HepG2 (cell line): ENCODE results near the gene CUEDC2. TPM values are rescaled to one million over a fixed set of nuclear protein-coding genes. Genes with fewer than 3 reads are reported as not detected.

Experiments
- ARID5B ChIP-seq: IDR thresholded peaks from 2 replicates; pipeline ENCODE4 v1.4.0; 2020; ENCODE audit warnings: mild to moderate bottlenecking, missing genetic modification reagents
- CCDC6 ChIP-seq: sonication (generic); formaldehyde crosslinking; IDR thresholded peaks from 2 replicates; pipeline ENCODE4 v1.8.1; 2022; ENCODE audit warnings: mild to moderate bottlenecking, missing genetic modification reagents, moderate library complexity
- EEA1 ChIP-seq: sonication (generic); formaldehyde crosslinking; IDR thresholded peaks from 2 replicates; pipeline ENCODE4 v1.5.1; 2020; ENCODE audit warnings: mild to moderate bottlenecking, missing genetic modification reagents, borderline replicate concordance
- ETV5 ChIP-seq: IDR thresholded peaks from 2 replicates; pipeline ENCODE4 v1.6.1; 2018; ENCODE audit warnings: missing biosample characterization, missing genetic modification reagents, inconsistent platforms, borderline replicate concordance
- GATA4 ChIP-seq: sonication (generic); IDR thresholded peaks from 2 replicates; pipeline ENCODE4 v1.6.1; 2016; ENCODE audit warnings: antibody characterized with exemption, low read depth, borderline replicate concordance
- KMT2A ChIP-seq: sonication (generic); formaldehyde crosslinking; IDR thresholded peaks from 2 replicates; pipeline ENCODE4 v1.4.0; 2020; ENCODE audit warnings: missing genetic modification reagents
- MTF2 ChIP-seq: sonication (generic); formaldehyde crosslinking; IDR thresholded peaks from 2 replicates; pipeline ENCODE4 v1.5.0; 2020; ENCODE audit warnings: missing genetic modification reagents, borderline replicate concordance
- NFYB ChIP-seq: sonication (generic); formaldehyde crosslinking; IDR thresholded peaks from 2 replicates; pipeline ENCODE4 v1.4.0; 2020; ENCODE audit warnings: missing genetic modification reagents
- POLR2G ChIP-seq: fragments of 200-400 bp; formaldehyde crosslinking; IDR thresholded peaks from 2 replicates; pipeline ENCODE4 v1.6.1; 2018; ENCODE audit warnings: mild to moderate bottlenecking, low read depth, low read length, moderate library complexity
- TRAFD1 ChIP-seq: sonication (generic); formaldehyde crosslinking; IDR thresholded peaks from 2 replicates; pipeline ENCODE4 v1.5.1; 2020; ENCODE audit warnings: missing genetic modification reagents, mild to moderate bottlenecking, borderline replicate concordance
- WIZ ChIP-seq: sonication (generic); formaldehyde crosslinking; IDR thresholded peaks from 2 replicates; pipeline ENCODE4 v1.5.1; 2020; ENCODE audit warnings: mild to moderate bottlenecking, missing genetic modification reagents
- ZBTB49 ChIP-seq: sonication (generic); formaldehyde crosslinking; IDR thresholded peaks from 2 replicates; pipeline ENCODE4 v1.4.0; 2020; ENCODE audit warnings: missing genetic modification reagents, borderline replicate concordance
- ZBTB7B ChIP-seq: sonication (generic); formaldehyde crosslinking; IDR thresholded peaks from 2 replicates; pipeline ENCODE4 v1.4.0; 2020; ENCODE audit warnings: missing genetic modification reagents
- ZFP1 ChIP-seq: IDR thresholded peaks from 2 replicates; pipeline ENCODE4 v1.6.1; 2016
- ZFY ChIP-seq: sonication (generic); formaldehyde crosslinking; IDR thresholded peaks from 2 replicates; pipeline ENCODE4 v1.4.0; 2020; ENCODE audit warnings: missing genetic modification reagents
- ZKSCAN8 ChIP-seq: IDR thresholded peaks from 2 replicates; pipeline ENCODE4 v1.6.1; 2016; ENCODE audit warnings: borderline replicate concordance, missing genetic modification reagents, missing compliant biosample characterization
- ZMAT5 ChIP-seq: sonication (generic); formaldehyde crosslinking; IDR thresholded peaks from 2 replicates; pipeline ENCODE4 v1.5.0; 2020; ENCODE audit warnings: mild to moderate bottlenecking, low read depth, missing genetic modification reagents, borderline replicate concordance
- ZNF138 ChIP-seq: sonication (generic); formaldehyde crosslinking; IDR thresholded peaks from 2 replicates; pipeline ENCODE4 v1.5.0; 2020; ENCODE audit warnings: mild to moderate bottlenecking, low read depth, missing genetic modification reagents
- ZNF446 ChIP-seq: sonication (generic); formaldehyde crosslinking; IDR thresholded peaks from 2 replicates; pipeline ENCODE4 v1.5.0; 2020; ENCODE audit warnings: mild to moderate bottlenecking, missing genetic modification reagents
- ZNF501 ChIP-seq: sonication (generic); formaldehyde crosslinking; IDR thresholded peaks from 2 replicates; pipeline ENCODE4 v1.5.1; 2020; ENCODE audit warnings: mild to moderate bottlenecking, moderate library complexity, missing genetic modification reagents
- ZNF644 ChIP-seq: IDR thresholded peaks from 2 replicates; pipeline ENCODE4 v1.6.1; 2016; ENCODE audit warnings: low read depth
- ZNF782 ChIP-seq: sonication (generic); formaldehyde crosslinking; IDR thresholded peaks from 2 replicates; pipeline ENCODE4 v1.4.0; 2020; ENCODE audit warnings: missing genetic modification reagents, mild to moderate bottlenecking, borderline replicate concordance
- polyA plus RNA-seq, 8 experiments: library from polyadenylated mRNA; depleted of rRNA in 3 of 8; stranded (reverse) in 7 of 8; unstranded in 1 of 8; fragments of >200 nt; fragmentation: Illumina TruSeq in 4 of 8; extraction: Trizol in 4 of 8; gene quantifications; 2 replicates each; pipeline versions ENCODE4 v1.2.1 to v1.2.3, GENCODE V29; 2011 to 2016; ENCODE audit warnings: low read depth in 4 of 8, missing spikeins in 1 of 8, mixed read lengths in 1 of 8; ENCODE audit not compliant: insufficient read depth in 1 of 8
- total RNA-seq, 5 experiments: library from RNA; depleted of rRNA; stranded (reverse); fragments of >200 nt; fragmentation: Illumina TruSeq; extraction: Trizol; gene quantifications; 2 replicates each; pipeline ENCODE4 v1.2.3, GENCODE V29; 2016; ENCODE audit warnings: low read depth in 1 of 5

Gene CUEDC2
- total and polyA plus RNA-seq, 2 of the 13 experiments (the other 11 are each of a cell fraction or from before 2014, with no cell fraction given) = 13.1 to 18.4 TPM

- TF ChIP-seq ZBTB49 (CRISPR knock-in tag) (peak; percentile 40; the same call in 1 of the 2 replicates), POLR2G (peak; percentile 75), ZNF138 (peak; percentile 94), ZFY (CRISPR knock-in tag) (peak; percentile 87), KMT2A (CRISPR knock-in tag) (peak; percentile 93), ZNF501 (CRISPR knock-in tag) (peak; percentile 68; the same call in 1 of the 2 replicates), WIZ (CRISPR knock-in tag) (peak; percentile 87; the same call in 1 of the 2 replicates), NFYB (CRISPR knock-in tag) (peak; percentile 43; the same call in 1 of the 2 replicates), GATA4 (no peak), ETV5 (CRISPR knock-in tag) (peak; percentile 68), ZNF446 (CRISPR knock-in tag) (no peak), ARID5B (CRISPR knock-in tag) (peak; percentile 65), ZNF644 (no peak), MTF2 (CRISPR knock-in tag) (peak; percentile 88; the same call in 1 of the 2 replicates), ZKSCAN8 (CRISPR knock-in tag) (0 out of 2 replicates have a peak, but pooled peaks have one; percentile 82), TRAFD1 (no peak), ZNF782 (no peak), ZBTB7B (CRISPR knock-in tag) (peak; percentile 84), ZFP1 (peak; percentile 82; the same call in 1 of the 2 replicates), ZMAT5 (CRISPR knock-in tag) (no peak), EEA1 (CRISPR knock-in tag) (0 out of 2 replicates have a peak, but pooled peaks have one; percentile 44), CCDC6 (CRISPR knock-in tag) (peak; percentile 62; the same call in 1 of the 2 replicates)
Observed at GRCh38 chr10:102399217-102400021, 33.0 kb downstream of the CUEDC2 start (continued).
